Measurements from ENCODE around the gene IFT122.
"Not testable (repeated sequence)": the region's sequence is repeated elsewhere in the genome, so short reads cannot be mapped to it uniquely, and the experiment has no call there.

Gene IFT122

GRCh38 chr3:129499604-129500333, 59.7 kb downstream of the IFT122 start:
- not testable (repeated sequence) for H3K4me1 ChIP-seq (ENCODE audit: control insufficient read depth, insufficient read depth, low read length); H3K9ac ChIP-seq (ENCODE audit: low read depth, low read length); H3K27ac ChIP-seq (ENCODE audit: low read depth, low read length); H3K27me3 ChIP-seq (ENCODE audit: control insufficient read depth, insufficient read depth, low read length); H3K9me3 ChIP-seq (ENCODE audit: control insufficient read depth, insufficient read depth, low read length); H3K4me3 ChIP-seq (ENCODE audit: low read depth, low read length)
- H3K36me3 ChIP-seq (ENCODE audit: control insufficient read depth, insufficient read depth, low read length) = peaks cover 25% of the 10 kb centered on the region; the same call in 1 of the 2 replicates

- H3K27me3 ChIP-seq (ENCODE audit: control insufficient read depth, insufficient read depth, low read length) = no peaks in the 10 kb centered on the region
- H3K9me3 ChIP-seq (ENCODE audit: control insufficient read depth, insufficient read depth, low read length) = no peaks in the 10 kb centered on the region
- H3K36me3 ChIP-seq (ENCODE audit: control insufficient read depth, insufficient read depth, low read length) = peaks cover 30% of the 10 kb centered on the region; the same call in 1 of the 2 replicates
- H3K9ac ChIP-seq (ENCODE audit: low read depth, low read length) = no peak overlapping the region
- H3K4me1 ChIP-seq (ENCODE audit: control insufficient read depth, insufficient read depth, low read length) = peaks cover 5% of the 10 kb centered on the region; the same call in 1 of the 2 replicates
- no peak overlapping the region for H3K27ac ChIP-seq (ENCODE audit: low read depth, low read length)
- H3K4me3 ChIP-seq (ENCODE audit: low read depth, low read length) = no peak overlapping the region
These were observed 60.3 kb downstream of the IFT122 start for GRCh38 chr3:129500334-129500658.

- no peak overlapping the region for H3K4me3 ChIP-seq (ENCODE audit: low read depth, low read length)
- no peak overlapping the region for H3K27ac ChIP-seq (ENCODE audit: low read depth, low read length)
- H3K4me1 ChIP-seq (ENCODE audit: control insufficient read depth, insufficient read depth, low read length) = no peaks in the 10 kb centered on the region
- no peaks in the 10 kb centered on the region for H3K27me3 ChIP-seq (ENCODE audit: control insufficient read depth, insufficient read depth, low read length)
- H3K9me3 ChIP-seq (ENCODE audit: control insufficient read depth, insufficient read depth, low read length) = no peaks in the 10 kb centered on the region
- H3K9ac ChIP-seq (ENCODE audit: low read depth, low read length) = no peak overlapping the region
- H3K36me3 ChIP-seq (ENCODE audit: control insufficient read depth, insufficient read depth, low read length) = peaks cover 33% of the 10 kb centered on the region; the same call in 1 of the 2 replicates
These were observed 61.6 kb downstream of the IFT122 start for GRCh38 chr3:129501630-129502029.

GRCh38 chr3:129502641-129503408, 62.8 kb downstream of the IFT122 start:
- H3K9me3 ChIP-seq (ENCODE audit: control insufficient read depth, insufficient read depth, low read length) = no peaks in the 10 kb centered on the region
- H3K27ac ChIP-seq (ENCODE audit: low read depth, low read length) = no peak overlapping the region
- H3K4me1 ChIP-seq (ENCODE audit: control insufficient read depth, insufficient read depth, low read length) = no peaks in the 10 kb centered on the region

GRCh38 chr3:129503471-129504291, 63.7 kb downstream of the IFT122 start:
- Histone ChIP-seq H3K9me3 (ENCODE audit: control insufficient read depth, insufficient read depth, low read length) (no peaks in the 10 kb centered on the region), H3K4me1 (ENCODE audit: control insufficient read depth, insufficient read depth, low read length) (no peaks in the 10 kb centered on the region), H3K27ac (ENCODE audit: low read depth, low read length) (no peak overlapping the region), H3K27me3 (ENCODE audit: control insufficient read depth, insufficient read depth, low read length) (no peaks in the 10 kb centered on the region), H3K4me3 (ENCODE audit: low read depth, low read length) (no peak overlapping the region), H3K9ac (ENCODE audit: low read depth, low read length) (no peak overlapping the region), H3K36me3 (ENCODE audit: control insufficient read depth, insufficient read depth, low read length) (peaks cover 35% of the 10 kb centered on the region; the same call in 1 of the 2 replicates)

More at GRCh38 chr3:129502641-129503408, 62.8 kb downstream of the IFT122 start:
- H3K36me3 ChIP-seq (ENCODE audit: control insufficient read depth, insufficient read depth, low read length) = peaks cover 35% of the 10 kb centered on the region; the same call in 1 of the 2 replicates
- H3K4me3 ChIP-seq (ENCODE audit: low read depth, low read length) = no peak overlapping the region
- no peaks in the 10 kb centered on the region for H3K27me3 ChIP-seq (ENCODE audit: control insufficient read depth, insufficient read depth, low read length)
- no peak overlapping the region for H3K9ac ChIP-seq (ENCODE audit: low read depth, low read length)

GRCh38 chr3:129504471-129505100, 64.6 kb downstream of the IFT122 start:
- Histone ChIP-seq H3K4me1 (ENCODE audit: control insufficient read depth, insufficient read depth, low read length) (no peaks in the 10 kb centered on the region), H3K27ac (ENCODE audit: low read depth, low read length) (no peak overlapping the region), H3K9ac (ENCODE audit: low read depth, low read length) (no peak overlapping the region), H3K27me3 (ENCODE audit: control insufficient read depth, insufficient read depth, low read length) (no peaks in the 10 kb centered on the region), H3K9me3 (ENCODE audit: control insufficient read depth, insufficient read depth, low read length) (no peaks in the 10 kb centered on the region), H3K36me3 (ENCODE audit: control insufficient read depth, insufficient read depth, low read length) (peaks cover 35% of the 10 kb centered on the region; the same call in 1 of the 2 replicates), H3K4me3 (ENCODE audit: low read depth, low read length) (no peak overlapping the region)

GRCh38 chr3:129505341-129505740, 65.3 kb downstream of the IFT122 start:
- no peaks in the 10 kb centered on the region for H3K4me1 ChIP-seq (ENCODE audit: control insufficient read depth, insufficient read depth, low read length)
- H3K36me3 ChIP-seq (ENCODE audit: control insufficient read depth, insufficient read depth, low read length) = peaks cover 33% of the 10 kb centered on the region; the same call in 1 of the 2 replicates
- no peak overlapping the region for H3K9ac ChIP-seq (ENCODE audit: low read depth, low read length)

GRCh38 chr3:129506231-129506742, 66.3 kb downstream of the IFT122 start:
- no peaks in the 10 kb centered on the region for H3K4me1 ChIP-seq (ENCODE audit: control insufficient read depth, insufficient read depth, low read length)
- H3K4me3 ChIP-seq (ENCODE audit: low read depth, low read length) = no peak overlapping the region
- H3K9me3 ChIP-seq (ENCODE audit: control insufficient read depth, insufficient read depth, low read length) = no peaks in the 10 kb centered on the region
- no peaks in the 10 kb centered on the region for H3K27me3 ChIP-seq (ENCODE audit: control insufficient read depth, insufficient read depth, low read length)
- H3K36me3 ChIP-seq (ENCODE audit: control insufficient read depth, insufficient read depth, low read length) = peaks cover 28% of the 10 kb centered on the region; the same call in 1 of the 2 replicates
- H3K9ac ChIP-seq (ENCODE audit: low read depth, low read length) = no peak overlapping the region
- no peak overlapping the region for H3K27ac ChIP-seq (ENCODE audit: low read depth, low read length)

More at GRCh38 chr3:129505341-129505740, 65.3 kb downstream of the IFT122 start:
- H3K9me3 ChIP-seq (ENCODE audit: control insufficient read depth, insufficient read depth, low read length) = no peaks in the 10 kb centered on the region
- no peaks in the 10 kb centered on the region for H3K27me3 ChIP-seq (ENCODE audit: control insufficient read depth, insufficient read depth, low read length)
- H3K27ac ChIP-seq (ENCODE audit: low read depth, low read length) = no peak overlapping the region
- H3K4me3 ChIP-seq (ENCODE audit: low read depth, low read length) = no peak overlapping the region

- Histone ChIP-seq H3K9ac (ENCODE audit: low read depth, low read length) (no peak overlapping the region), H3K36me3 (ENCODE audit: control insufficient read depth, insufficient read depth, low read length) (peaks cover 35% of the 10 kb centered on the region; the same call in 1 of the 2 replicates), H3K27me3 (ENCODE audit: control insufficient read depth, insufficient read depth, low read length) (no peaks in the 10 kb centered on the region), H3K27ac (ENCODE audit: low read depth, low read length) (no peak overlapping the region), H3K4me3 (ENCODE audit: low read depth, low read length) (no peak overlapping the region), H3K4me1 (ENCODE audit: control insufficient read depth, insufficient read depth, low read length) (no peaks in the 10 kb centered on the region), H3K9me3 (ENCODE audit: control insufficient read depth, insufficient read depth, low read length) (no peaks in the 10 kb centered on the region)
These were observed 67.3 kb downstream of the IFT122 start for GRCh38 chr3:129507181-129507831.

GRCh38 chr3:129512595-129512994, 72.6 kb downstream of the IFT122 start:
- no peaks in the 10 kb centered on the region for H3K27me3 ChIP-seq (ENCODE audit: control insufficient read depth, insufficient read depth, low read length)
- H3K36me3 ChIP-seq (ENCODE audit: control insufficient read depth, insufficient read depth, low read length) = peaks cover 14% of the 10 kb centered on the region
- no peaks in the 10 kb centered on the region for H3K4me1 ChIP-seq (ENCODE audit: control insufficient read depth, insufficient read depth, low read length)
- no peaks in the 10 kb centered on the region for H3K9me3 ChIP-seq (ENCODE audit: control insufficient read depth, insufficient read depth, low read length)
- no peak overlapping the region for H3K4me3 ChIP-seq (ENCODE audit: low read depth, low read length)
- H3K9ac ChIP-seq (ENCODE audit: low read depth, low read length) = no peak overlapping the region
- H3K27ac ChIP-seq (ENCODE audit: low read depth, low read length) = no peak overlapping the region
